IMR-90 (cell line): ENCODE measurements around the gene ALOX5AP.

Experiments used
- BHLHE40 ChIP-seq: fragments of 150-350 bp; IDR thresholded peaks from 2 replicates; pipeline ENCODE4 v1.6.1; 2016; ENCODE audit warnings: mild to moderate bottlenecking, low read depth, low read length
- CEBPB ChIP-seq: IDR thresholded peaks from 2 replicates; pipeline ENCODE4 v1.6.1; 2012; ENCODE audit warnings: low read depth, low read length, improper control_type of control experiment
- CHD1 ChIP-seq: IDR thresholded peaks from 2 replicates; pipeline ENCODE4 v1.6.1; 2012; ENCODE audit warnings: low read depth, low read length, improper control_type of control experiment
- FOS ChIP-seq: fragments of 150-350 bp; IDR thresholded peaks from 2 replicates; pipeline ENCODE4 v1.6.1; 2016; ENCODE audit warnings: low read depth, low read length
- MAFK ChIP-seq: IDR thresholded peaks from 2 replicates; pipeline ENCODE4 v1.6.1; 2012; ENCODE audit warnings: low read depth, low read length, improper control_type of control experiment
- MAZ ChIP-seq: IDR thresholded peaks from 2 replicates; pipeline ENCODE4 v1.6.1; 2012; ENCODE audit warnings: low read depth, mild to moderate bottlenecking, low read length, improper control_type of control experiment, moderate library complexity, borderline replicate concordance
- MXI1 ChIP-seq: IDR thresholded peaks from 2 replicates; pipeline ENCODE4 v1.6.1; 2012; ENCODE audit warnings: low read depth, mild to moderate bottlenecking, low read length, moderate library complexity, borderline replicate concordance
- POLR2A ChIP-seq: IDR thresholded peaks from 2 replicates; pipeline ENCODE4 v1.6.1; 2012; ENCODE audit warnings: mild to moderate bottlenecking, low read depth, low read length
- RAD21 ChIP-seq: IDR thresholded peaks from 2 replicates; pipeline ENCODE4 v1.6.1; 2012; ENCODE audit warnings: low read length, improper control_type of control experiment
- RCOR1 ChIP-seq: IDR thresholded peaks from 2 replicates; pipeline ENCODE4 v1.6.1; 2012; ENCODE audit warnings: mild to moderate bottlenecking, low read length, improper control_type of control experiment; ENCODE audit not compliant: insufficient replicate concordance
- RFX5 ChIP-seq: IDR thresholded peaks from 2 replicates; pipeline ENCODE4 v1.8.0; 2012; ENCODE audit warnings: low read depth, mild to moderate bottlenecking, low read length, moderate library complexity
- SMC3 ChIP-seq: fragments of 150-350 bp; IDR thresholded peaks from 2 replicates; pipeline ENCODE4 v1.6.1; 2016; ENCODE audit warnings: low read depth, mild to moderate bottlenecking, antibody characterized with exemption, low read length, moderate library complexity
- TF ChIP-seq, protein P1 (sequence below): conservative IDR thresholded peaks from 2 replicates; pipeline ENCODE4 v1.5.1; 2012; ENCODE audit warnings: mild to moderate bottlenecking, low read depth, low read length, improper control_type of control experiment
- TF ChIP-seq, protein P2 (sequence below): fragments of 150-350 bp; IDR thresholded peaks from 2 replicates; pipeline ENCODE4 v1.6.1; 2017; ENCODE audit warnings: mild to moderate bottlenecking, antibody characterized with exemption, low read length, low read depth

DNA sequence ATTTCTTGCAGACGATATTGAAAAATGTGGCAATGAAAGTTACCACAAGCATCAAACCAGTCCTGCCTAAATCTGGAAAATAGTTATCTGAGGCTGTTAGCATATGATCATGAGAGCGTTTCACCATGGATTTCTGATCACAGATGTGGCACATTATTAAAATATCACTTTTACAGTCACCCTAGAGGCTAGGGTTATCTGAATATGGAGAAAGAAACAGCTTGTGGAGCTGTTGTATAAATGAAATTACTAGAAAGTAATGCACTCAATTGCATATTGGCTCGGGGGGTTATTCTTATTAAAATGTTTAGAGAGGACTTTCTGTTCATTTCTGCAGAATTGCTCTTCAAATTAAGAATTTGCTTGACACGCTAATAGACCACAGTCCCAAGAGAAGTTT lies 35.6 kb downstream of the ALOX5AP start:
- TF ChIP-seq, protein P1, sequence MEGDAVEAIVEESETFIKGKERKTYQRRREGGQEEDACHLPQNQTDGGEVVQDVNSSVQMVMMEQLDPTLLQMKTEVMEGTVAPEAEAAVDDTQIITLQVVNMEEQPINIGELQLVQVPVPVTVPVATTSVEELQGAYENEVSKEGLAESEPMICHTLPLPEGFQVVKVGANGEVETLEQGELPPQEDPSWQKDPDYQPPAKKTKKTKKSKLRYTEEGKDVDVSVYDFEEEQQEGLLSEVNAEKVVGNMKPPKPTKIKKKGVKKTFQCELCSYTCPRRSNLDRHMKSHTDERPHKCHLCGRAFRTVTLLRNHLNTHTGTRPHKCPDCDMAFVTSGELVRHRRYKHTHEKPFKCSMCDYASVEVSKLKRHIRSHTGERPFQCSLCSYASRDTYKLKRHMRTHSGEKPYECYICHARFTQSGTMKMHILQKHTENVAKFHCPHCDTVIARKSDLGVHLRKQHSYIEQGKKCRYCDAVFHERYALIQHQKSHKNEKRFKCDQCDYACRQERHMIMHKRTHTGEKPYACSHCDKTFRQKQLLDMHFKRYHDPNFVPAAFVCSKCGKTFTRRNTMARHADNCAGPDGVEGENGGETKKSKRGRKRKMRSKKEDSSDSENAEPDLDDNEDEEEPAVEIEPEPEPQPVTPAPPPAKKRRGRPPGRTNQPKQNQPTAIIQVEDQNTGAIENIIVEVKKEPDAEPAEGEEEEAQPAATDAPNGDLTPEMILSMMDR, result no peak
- no peak for TF ChIP-seq MAFK
- TF ChIP-seq RAD21, result no peak
- TF ChIP-seq BHLHE40, result no peak
- TF ChIP-seq RFX5, result no peak
- TF ChIP-seq POLR2A, result no peak
- no peak for TF ChIP-seq FOS
- TF ChIP-seq MXI1, result no peak
- no peak for TF ChIP-seq RCOR1
- TF ChIP-seq CHD1, result no peak
- no peak for TF ChIP-seq CEBPB
- TF ChIP-seq SMC3, result no peak
- TF ChIP-seq, protein P2, sequence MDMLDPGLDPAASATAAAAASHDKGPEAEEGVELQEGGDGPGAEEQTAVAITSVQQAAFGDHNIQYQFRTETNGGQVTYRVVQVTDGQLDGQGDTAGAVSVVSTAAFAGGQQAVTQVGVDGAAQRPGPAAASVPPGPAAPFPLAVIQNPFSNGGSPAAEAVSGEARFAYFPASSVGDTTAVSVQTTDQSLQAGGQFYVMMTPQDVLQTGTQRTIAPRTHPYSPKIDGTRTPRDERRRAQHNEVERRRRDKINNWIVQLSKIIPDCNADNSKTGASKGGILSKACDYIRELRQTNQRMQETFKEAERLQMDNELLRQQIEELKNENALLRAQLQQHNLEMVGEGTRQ, result no peak
- no peak for TF ChIP-seq MAZ
